ENCODE results near the gene KITLG. TPM values are rescaled to one million over a fixed set of nuclear protein-coding genes. Genes with fewer than 3 reads are reported as not detected.
A peak's percentile ranks its signal among the peaks of the same experiment; 100 is the strongest.
"Not testable (repeated sequence)": the region's sequence is repeated elsewhere in the genome, so short reads cannot be mapped to it uniquely, and the experiment has no call there.

KITLG gene
- polyA plus RNA-seq (ENCODE audit: insufficient read length in 4 of 4): 10 to 100 TPM; 29.6 to 40.9 (median 38.0) TPM

GRCh38 chr12:88580051-88580871 is at the start of gene KITLG:
TSS of gene KITLG (minus strand) at chr12:88580471. CDS start at chr12:88580278, 193 bp downstream.
- peak; percentile 67 to 74 (median 70) for DNase-seq (ENCODE audit: low read depth in 4 of 4, low spot score in 3 of 4)

- DNase-seq (ENCODE audit: low read depth in 4 of 4, low spot score in 3 of 4): no peak
These were observed 48.7 kb upstream of the KITLG start for GRCh38 chr12:88628856-88629509.

GRCh38 chr12:88628035-88628434 is 47.8 kb upstream of the KITLG start:
- DNase-seq (ENCODE audit: low read depth in 4 of 4, low spot score in 3 of 4): not testable (repeated sequence)

GRCh38 chr12:88627501-88627900 is 47.2 kb upstream of the KITLG start:
- DNase-seq (ENCODE audit: low read depth in 4 of 4, low spot score in 3 of 4): no peak

- no peak for DNase-seq (ENCODE audit: low read depth in 4 of 4, low spot score in 3 of 4)
These were observed 45.1 kb upstream of the KITLG start for GRCh38 chr12:88625356-88625755.

- no peak for DNase-seq (ENCODE audit: low read depth in 4 of 4, low spot score in 3 of 4)
These were observed 44.6 kb upstream of the KITLG start for GRCh38 chr12:88624911-88625310.

GRCh38 chr12:88623777-88624548 is 43.7 kb upstream of the KITLG start:
- DNase-seq (ENCODE audit: low read depth in 4 of 4, low spot score in 3 of 4): no peak

- no peak for DNase-seq (ENCODE audit: low read depth in 4 of 4, low spot score in 3 of 4)
These were observed 37.1 kb upstream of the KITLG start for GRCh38 chr12:88617352-88617751.

- no peak for DNase-seq (ENCODE audit: low read depth in 4 of 4, low spot score in 3 of 4)
These were observed 35.2 kb upstream of the KITLG start for GRCh38 chr12:88615490-88615889.

- DNase-seq (ENCODE audit: low read depth in 4 of 4, low spot score in 3 of 4): no peak
These were observed 24.4 kb upstream of the KITLG start for GRCh38 chr12:88604646-88605045.

- no peak for DNase-seq (ENCODE audit: low read depth in 4 of 4, low spot score in 3 of 4)
These were observed 20.0 kb upstream of the KITLG start for GRCh38 chr12:88600272-88600671.

GRCh38 chr12:88597365-88597764 is 17.1 kb upstream of the KITLG start:
- DNase-seq (ENCODE audit: low read depth in 4 of 4, low spot score in 3 of 4): no peak

GRCh38 chr12:88595697-88596096 is 15.4 kb upstream of the KITLG start:
- no peak for DNase-seq (ENCODE audit: low read depth in 4 of 4, low spot score in 3 of 4)

- DNase-seq (ENCODE audit: low read depth in 4 of 4, low spot score in 3 of 4): no peak
These were observed 14.5 kb upstream of the KITLG start for GRCh38 chr12:88594780-88595179.

- no peak for DNase-seq (ENCODE audit: low read depth in 4 of 4, low spot score in 3 of 4)
These were observed 11.1 kb upstream of the KITLG start for GRCh38 chr12:88591343-88591742.

GRCh38 chr12:88590851-88591250 is 10.6 kb upstream of the KITLG start:
- no peak for DNase-seq (ENCODE audit: low read depth in 4 of 4, low spot score in 3 of 4)

- no peak for DNase-seq (ENCODE audit: low read depth in 4 of 4, low spot score in 3 of 4)
These were observed 4.8 kb upstream of the KITLG start for GRCh38 chr12:88585077-88585476.

GRCh38 chr12:88579601-88580050 is 645 bp downstream of the KITLG start:
- peak in 1 of 4 donors; percentile 12 for DNase-seq (ENCODE audit: low read depth in 4 of 4, low spot score in 3 of 4)

GRCh38 chr12:88579161-88579517 is 1.1 kb downstream of the KITLG start:
- DNase-seq (ENCODE audit: low read depth in 4 of 4, low spot score in 3 of 4): peak in 1 of 4 donors; percentile 24

- DNase-seq (ENCODE audit: low read depth in 4 of 4, low spot score in 3 of 4): no peak
These were observed 1.8 kb downstream of the KITLG start for GRCh38 chr12:88578276-88579160.

Data from right renal pelvis (tissue), 4 donors.